ENCODE results near the gene FAM124A.
"Not testable (repeated sequence)": the region's sequence is repeated elsewhere in the genome, so short reads cannot be mapped to it uniquely, and the experiment has no call there.

The FAM124A gene

DNA sequence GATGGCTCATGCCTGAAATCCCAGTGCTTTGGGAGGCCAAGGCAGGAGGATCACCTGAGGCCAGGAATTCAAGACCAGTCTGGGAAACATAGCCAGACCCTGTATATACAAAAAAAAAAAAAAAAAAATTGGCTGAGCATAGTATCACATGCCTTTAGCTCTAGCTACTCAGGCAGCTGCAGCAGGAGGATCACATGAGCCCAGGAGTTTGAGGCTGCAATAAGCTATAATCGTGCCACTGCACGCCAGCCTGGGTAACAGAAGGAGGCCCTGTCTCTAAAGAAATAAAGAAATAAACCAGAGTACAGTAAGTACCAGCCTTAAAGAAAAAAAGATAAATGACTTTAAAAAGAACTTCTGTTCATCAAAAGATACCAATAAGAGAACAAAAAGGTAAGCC lies 52.9 kb downstream of the FAM124A start:
- DNase-seq, result no peak

GRCh38 chr13:51276636-51277035 lies 54.4 kb downstream of the FAM124A start:
- DNase-seq, result no peak

DNA sequence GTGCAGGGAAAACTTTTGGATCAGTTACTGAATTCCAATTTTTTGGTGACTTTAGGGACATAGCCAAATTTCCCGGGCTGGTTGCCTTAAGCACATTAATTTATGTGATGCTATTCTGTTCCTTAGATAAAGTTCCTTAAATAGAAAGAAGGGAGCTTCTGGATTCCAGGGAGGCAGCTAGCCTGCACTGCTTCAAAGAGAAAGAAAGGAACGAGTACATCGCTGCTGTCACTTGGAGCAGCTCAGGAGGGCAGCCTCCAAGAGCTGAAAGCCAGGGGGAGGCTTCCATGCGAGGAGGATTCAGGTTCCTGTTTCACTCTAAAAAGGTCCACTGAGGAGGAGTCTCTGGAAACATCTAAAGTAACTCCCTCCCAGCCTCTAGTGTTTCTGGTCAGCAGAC lies 55.7 kb downstream of the FAM124A start:
- no peak for DNase-seq

DNA sequence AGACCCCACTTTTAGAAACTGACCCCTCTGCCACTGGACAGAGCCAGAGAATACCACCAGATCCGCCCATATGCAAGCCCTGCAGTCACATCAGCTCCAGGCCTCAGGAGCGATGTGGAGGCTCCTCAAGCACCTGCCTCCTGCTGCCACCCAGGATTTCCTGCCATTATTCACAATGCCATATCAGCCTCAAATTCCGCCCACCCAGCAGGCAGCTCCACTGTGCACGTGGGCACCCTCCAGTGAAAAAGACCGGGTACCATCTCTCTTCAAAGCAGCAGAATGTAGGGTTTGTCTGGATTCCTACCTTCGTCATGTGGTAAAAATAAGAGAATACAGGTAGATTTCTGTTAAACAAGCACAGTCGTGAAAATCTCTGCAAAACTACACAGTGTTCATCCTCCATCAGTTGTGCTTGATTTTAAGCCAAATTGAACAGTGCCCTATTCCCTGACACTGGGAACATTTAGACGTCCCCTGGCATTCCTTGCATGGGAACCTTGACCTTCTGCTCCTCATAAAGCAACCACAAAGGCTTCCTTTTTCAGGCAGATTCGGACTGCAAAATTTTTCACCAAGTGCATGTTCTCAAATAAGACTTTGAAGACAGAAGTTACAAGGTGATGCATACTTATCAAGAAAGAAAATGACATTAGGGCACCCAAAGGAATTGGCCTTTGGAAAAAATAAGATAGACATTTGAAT lies 56.4 kb downstream of the FAM124A start:
- no peak for DNase-seq

GRCh38 chr13:51280379-51280940 lies 58.3 kb downstream of the FAM124A start:
- DNase-seq, result no peak

DNA sequence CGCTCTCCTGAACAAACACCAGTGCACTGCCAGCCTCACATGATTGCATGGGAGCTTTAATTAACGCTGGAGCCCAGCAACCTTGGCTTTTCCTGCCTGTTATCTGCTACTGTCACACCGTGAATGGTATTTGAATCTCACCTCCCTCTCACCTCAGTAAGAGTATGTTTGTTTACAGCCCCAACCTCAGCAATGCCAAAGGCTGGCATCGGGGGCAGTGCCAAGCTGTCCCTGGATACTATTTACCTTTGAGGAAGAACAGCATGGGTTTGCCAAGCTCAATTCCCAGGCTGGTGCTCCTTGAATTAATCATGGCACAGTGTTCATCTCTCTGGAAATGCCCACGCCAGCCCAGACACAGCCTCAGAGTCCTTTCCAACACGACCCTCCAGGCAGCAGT lies 60.1 kb downstream of the FAM124A start:
- no peak for DNase-seq

- not testable (repeated sequence) for DNase-seq
Measured at GRCh38 chr13:51282923-51283322, 60.7 kb downstream of the FAM124A start.

DNA sequence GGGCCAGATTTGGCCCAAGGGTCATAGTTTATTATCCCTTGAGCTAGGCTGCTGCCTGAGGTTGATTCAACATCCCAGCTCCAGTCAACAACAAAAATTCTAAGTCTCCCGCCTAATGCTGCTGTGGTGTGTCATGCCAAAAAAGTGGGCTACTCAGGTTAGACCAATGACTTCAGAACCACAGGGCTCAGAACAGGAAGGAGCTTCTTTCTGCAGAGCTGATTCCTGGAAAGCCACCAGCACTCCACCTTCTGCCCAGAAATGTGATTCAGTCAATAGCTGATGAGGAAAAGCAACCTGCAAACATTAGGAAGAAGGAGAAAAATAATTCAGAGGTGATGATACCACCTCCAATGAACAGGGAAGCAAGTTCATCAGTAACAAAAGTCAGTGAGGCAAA lies 61.2 kb downstream of the FAM124A start:
- DNase-seq, result no peak

GRCh38 chr13:51284339-51284738 lies 62.1 kb downstream of the FAM124A start:
- no peak for DNase-seq

- DNase-seq, result peak; percentile 73
Measured at GRCh38 chr13:51286135-51287002, 64.2 kb downstream of the FAM124A start.

DNA sequence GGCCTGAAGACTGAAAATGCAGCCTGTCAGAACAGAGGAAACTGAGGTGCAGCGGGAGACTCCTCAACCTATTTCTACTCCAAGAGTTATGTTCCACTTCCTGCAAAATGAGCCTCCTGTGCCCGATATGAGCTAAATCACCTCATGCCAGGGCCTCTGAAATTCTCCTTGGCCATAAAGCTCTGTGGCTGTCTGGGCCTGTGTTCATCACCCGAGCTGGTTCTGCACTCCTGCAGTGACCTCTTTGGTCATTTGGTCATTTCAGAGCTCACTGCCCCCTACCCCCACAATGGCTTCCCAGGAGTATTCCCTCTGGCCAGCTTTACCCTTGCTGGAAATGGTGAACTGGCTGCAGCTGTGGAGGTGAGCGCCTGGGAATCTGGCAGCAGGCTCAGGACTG lies 65.6 kb downstream of the FAM124A start:
- no peak for DNase-seq

DNA sequence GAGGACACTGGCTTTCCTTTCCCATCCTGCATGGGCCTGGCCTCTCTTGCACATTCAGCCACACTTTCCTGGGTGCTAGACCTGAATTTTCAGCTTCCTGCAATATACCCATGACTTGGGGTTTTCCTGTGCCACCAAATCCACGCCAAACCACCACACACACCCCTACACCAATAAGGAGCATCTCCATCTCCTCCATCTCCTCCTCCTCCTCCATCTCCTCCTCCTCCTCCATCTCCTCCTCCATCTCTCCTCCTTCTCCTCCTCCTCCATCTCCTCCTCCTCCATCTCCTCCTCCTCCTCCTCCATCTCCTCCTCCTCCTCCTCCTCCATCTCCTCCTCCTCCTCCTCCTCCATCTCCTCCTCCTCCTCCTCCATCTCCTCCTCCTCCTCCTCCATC lies 66.1 kb downstream of the FAM124A start:
- not testable (repeated sequence) for DNase-seq

GRCh38 chr13:51291341-51291740 lies 69.1 kb downstream of the FAM124A start:
- no peak for DNase-seq

- DNase-seq, result no peak
Measured at GRCh38 chr13:51292000-51292565, 69.9 kb downstream of the FAM124A start.

- DNase-seq, result no peak
Measured at GRCh38 chr13:51297556-51297955, 75.4 kb downstream of the FAM124A start.

DNA sequence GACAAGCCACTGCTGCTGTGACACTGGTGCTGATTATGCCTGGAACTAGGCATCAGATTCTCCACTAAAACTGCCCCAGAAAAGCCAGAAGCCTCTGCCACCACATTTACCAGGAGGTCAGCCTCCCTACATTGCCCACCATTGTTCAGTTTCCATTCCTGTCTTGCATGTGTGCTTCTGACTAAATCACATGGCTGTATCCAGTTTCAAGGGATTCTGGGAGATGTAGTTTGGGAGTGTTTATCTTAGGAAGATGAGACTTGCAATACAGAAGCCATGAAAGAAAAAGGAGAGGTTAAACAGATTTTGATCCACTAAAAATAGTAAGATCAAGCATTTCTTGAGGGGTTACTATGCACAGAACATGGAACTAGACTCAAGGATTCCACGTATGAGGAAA lies 76.6 kb downstream of the FAM124A start:
- no peak for DNase-seq

- no peak for DNase-seq
Measured at GRCh38 chr13:51303063-51303552, 80.9 kb downstream of the FAM124A start.

- DNase-seq, result no peak
Measured at GRCh38 chr13:51303882-51304281, 81.7 kb downstream of the FAM124A start.

GRCh38 chr13:51305271-51305967 lies 83.2 kb downstream of the FAM124A start:
- DNase-seq, result no peak

GRCh38 chr13:51308781-51309180 lies 86.6 kb downstream of the FAM124A start:
- DNase-seq, result no peak

GRCh38 chr13:51311231-51311630 lies 89.0 kb downstream of the FAM124A start:
- no peak for DNase-seq

DNA sequence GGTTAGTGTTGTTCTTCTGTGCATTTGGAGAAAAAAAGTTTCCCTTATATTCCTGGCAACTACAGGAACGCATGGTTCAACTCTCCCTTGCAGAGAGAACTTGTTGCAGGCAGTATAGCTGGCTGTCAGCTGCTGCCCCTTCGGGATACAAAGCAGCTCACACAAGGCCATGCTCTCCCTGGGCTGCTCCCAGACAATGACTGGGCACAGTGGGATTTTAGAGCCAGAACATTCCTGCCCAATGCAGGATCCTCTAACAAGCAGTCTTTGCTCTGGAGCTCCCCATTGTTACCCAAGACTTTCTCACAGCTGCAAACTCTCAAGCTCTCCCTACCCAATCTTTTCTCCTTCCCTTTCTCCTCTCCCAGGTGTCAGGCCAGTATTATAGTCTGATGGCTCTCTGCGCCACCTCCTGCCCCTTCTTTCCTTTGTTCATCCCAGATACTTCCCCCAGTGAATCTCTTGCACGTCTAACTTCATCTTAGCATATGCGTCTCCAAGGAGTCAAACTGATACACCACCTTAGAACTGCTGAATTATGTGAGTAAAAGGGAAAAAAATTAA lies 89.8 kb downstream of the FAM124A start:
- DNase-seq, result no peak
